B cell (primary cell): ENCODE results near the gene PARD3.

Experiments used
- CTCF ChIP-seq: fragments of 200-600 bp; IDR thresholded peaks from one replicate; pipeline ENCODE4 v1.8.0; 2022; ENCODE audit warnings: antibody characterized with exemption, mild to moderate bottlenecking
- EZH2 ChIP-seq: IDR thresholded peaks from 2 replicates; pipeline ENCODE4 v1.6.1; 2012; ENCODE audit warnings: borderline replicate concordance, low read depth, mild to moderate bottlenecking, moderate library complexity, low read length; ENCODE audit not compliant: insufficient read depth, poor library complexity, severe bottlenecking

GRCh38 chr10:34716234-34716633 is 98.9 kb downstream of the PARD3 start:
- no peak for TF ChIP-seq CTCF
- no peak for TF ChIP-seq EZH2
